ENCODE data around the gene SOCS6.
"Not testable (repeated sequence)": the region's sequence is repeated elsewhere in the genome, so short reads cannot be mapped to it uniquely, and the experiment has no call there.

Gene SOCS6

GRCh38 chr18:70249118-70249517 lies 39.7 kb upstream of the SOCS6 start:
- Histone ChIP-seq H3K27ac (ENCODE audit: low read length) (no peak overlapping the region), H2AFZ (ENCODE audit: low read length) (no peak overlapping the region), H3K4me2 (ENCODE audit: low read depth, low read length) (no peak overlapping the region), H3K27me3 (replicated peaks; ENCODE audit: insufficient read depth, low read length) (no peaks in the 10 kb centered on the region), H3K4me3 (ENCODE audit: low read length) (no peak overlapping the region), H3F3A (ENCODE audit: insufficient read depth, low read length) (no peaks in the 10 kb centered on the region), H4K20me1 (ENCODE audit: insufficient read depth, low read length) (no peaks in the 10 kb centered on the region), H3K9ac (ENCODE audit: low read length) (no peak overlapping the region), H3K9me3 (replicated peaks; ENCODE audit: insufficient read depth, low read length) (no peaks in the 10 kb centered on the region), H3K4me1 (ENCODE audit: low read length) (no peaks in the 10 kb centered on the region), H3K36me3 (replicated peaks; ENCODE audit: insufficient read depth, low read length) (no peaks in the 10 kb centered on the region), H3K9me2 (replicated peaks; ENCODE audit: insufficient read depth, low read length) (no peaks in the 10 kb centered on the region), H3K79me2 (ENCODE audit: low read length) (no peaks in the 10 kb centered on the region)
- TF ChIP-seq EZH2phosphoT487 (IDR thresholded peaks at IDR 0.05; ENCODE audit: low read length) (no peak), EZH2 (optimal IDR thresholded peaks at IDR 0.05; ENCODE audit: low read depth, low read length) (no peak), CTCF (IDR thresholded peaks at IDR 0.05; ENCODE audit: low read length) (no peak)
- DNase-seq: no peak

- H3K36me3 ChIP-seq (replicated peaks; ENCODE audit: insufficient read depth, low read length); H3K27ac ChIP-seq (ENCODE audit: low read length); H3K79me2 ChIP-seq (ENCODE audit: low read length); H3K4me2 ChIP-seq (ENCODE audit: low read depth, low read length); H2AFZ ChIP-seq (ENCODE audit: low read length); H3K9me2 ChIP-seq (replicated peaks; ENCODE audit: insufficient read depth, low read length); H3K9ac ChIP-seq (ENCODE audit: low read length); DNase-seq; H3K4me1 ChIP-seq (ENCODE audit: low read length); H3K27me3 ChIP-seq (replicated peaks; ENCODE audit: insufficient read depth, low read length); H4K20me1 ChIP-seq (ENCODE audit: insufficient read depth, low read length); H3K9me3 ChIP-seq (replicated peaks; ENCODE audit: insufficient read depth, low read length); H3K4me3 ChIP-seq (ENCODE audit: low read length); H3F3A ChIP-seq (ENCODE audit: insufficient read depth, low read length): not testable (repeated sequence)
These were observed 39.0 kb upstream of the SOCS6 start for GRCh38 chr18:70249861-70250260.

- Histone ChIP-seq H3K4me2 (ENCODE audit: low read depth, low read length) (no peak overlapping the region), H3K4me1 (ENCODE audit: low read length) (no peaks in the 10 kb centered on the region), H3K9ac (ENCODE audit: low read length) (no peak overlapping the region), H4K20me1 (ENCODE audit: insufficient read depth, low read length) (no peaks in the 10 kb centered on the region), H2AFZ (ENCODE audit: low read length) (no peak overlapping the region), H3K9me2 (replicated peaks; ENCODE audit: insufficient read depth, low read length) (no peaks in the 10 kb centered on the region), H3K4me3 (ENCODE audit: low read length) (no peak overlapping the region), H3K27ac (ENCODE audit: low read length) (no peak overlapping the region), H3K9me3 (replicated peaks; ENCODE audit: insufficient read depth, low read length) (no peaks in the 10 kb centered on the region), H3F3A (ENCODE audit: insufficient read depth, low read length) (no peaks in the 10 kb centered on the region), H3K79me2 (ENCODE audit: low read length) (no peaks in the 10 kb centered on the region), H3K27me3 (replicated peaks; ENCODE audit: insufficient read depth, low read length) (no peaks in the 10 kb centered on the region), H3K36me3 (replicated peaks; ENCODE audit: insufficient read depth, low read length) (no peaks in the 10 kb centered on the region)
- TF ChIP-seq EZH2 (optimal IDR thresholded peaks at IDR 0.05; ENCODE audit: low read depth, low read length): no peak
- TF ChIP-seq CTCF (IDR thresholded peaks at IDR 0.05; ENCODE audit: low read length): no peak
- no peak for TF ChIP-seq EZH2phosphoT487 (IDR thresholded peaks at IDR 0.05; ENCODE audit: low read length)
- no peak for DNase-seq
These were observed 38.1 kb upstream of the SOCS6 start for GRCh38 chr18:70250781-70251180.

- Histone ChIP-seq H3K4me3 (ENCODE audit: low read length) (no peak overlapping the region), H3F3A (ENCODE audit: insufficient read depth, low read length) (no peaks in the 10 kb centered on the region), H3K9ac (ENCODE audit: low read length) (no peak overlapping the region), H3K36me3 (replicated peaks; ENCODE audit: insufficient read depth, low read length) (no peaks in the 10 kb centered on the region), H3K4me2 (ENCODE audit: low read depth, low read length) (no peak overlapping the region), H4K20me1 (ENCODE audit: insufficient read depth, low read length) (no peaks in the 10 kb centered on the region), H3K4me1 (ENCODE audit: low read length) (no peaks in the 10 kb centered on the region), H3K27ac (ENCODE audit: low read length) (no peak overlapping the region), H2AFZ (ENCODE audit: low read length) (no peak overlapping the region), H3K79me2 (ENCODE audit: low read length) (no peaks in the 10 kb centered on the region), H3K9me3 (replicated peaks; ENCODE audit: insufficient read depth, low read length) (no peaks in the 10 kb centered on the region), H3K27me3 (replicated peaks; ENCODE audit: insufficient read depth, low read length) (no peaks in the 10 kb centered on the region), H3K9me2 (replicated peaks; ENCODE audit: insufficient read depth, low read length) (no peaks in the 10 kb centered on the region)
- DNase-seq: no peak
- no peak for TF ChIP-seq CTCF (IDR thresholded peaks at IDR 0.05; ENCODE audit: low read length)
- TF ChIP-seq EZH2 (optimal IDR thresholded peaks at IDR 0.05; ENCODE audit: low read depth, low read length): no peak
- no peak for TF ChIP-seq EZH2phosphoT487 (IDR thresholded peaks at IDR 0.05; ENCODE audit: low read length)
These were observed 32.7 kb upstream of the SOCS6 start for GRCh38 chr18:70256184-70256583.
